HG03066 (cell line): Measurements from ENCODE around the gene METAP1D.
"Not testable (repeated sequence)": the region's sequence is repeated elsewhere in the genome, so short reads cannot be mapped to it uniquely, and the experiment has no call there.

Experiments used
- ATAC-seq: cut with Tn5 transposase; IDR thresholded peaks from one replicate; pipeline ENCODE4 v1.9.1; 2021; ENCODE audit warnings: low read depth; ENCODE audit not compliant: unreplicated experiment

The METAP1D gene

GRCh38 chr2:171999604-172000469 is at the start of gene METAP1D:
Gene METAP1D, plus strand, starts transcription at chr2:171999953. Its CDS starts 17 bp downstream, at chr2:171999970.
- ATAC-seq, result peak; percentile 96

- no peak for ATAC-seq
Measured at GRCh38 chr2:171952276-171952675, 47.5 kb upstream of the METAP1D start.

GRCh38 chr2:171952748-171953147 is 47.0 kb upstream of the METAP1D start:
- no peak for ATAC-seq

GRCh38 chr2:171956135-171956825 is 43.5 kb upstream of the METAP1D start:
- no peak for ATAC-seq

- ATAC-seq, result no peak
Measured at GRCh38 chr2:171957061-171957460, 42.7 kb upstream of the METAP1D start.

GRCh38 chr2:171958475-171958874 is 41.3 kb upstream of the METAP1D start:
- no peak for ATAC-seq

GRCh38 chr2:171959998-171960397 is 39.8 kb upstream of the METAP1D start:
- no peak for ATAC-seq

- no peak for ATAC-seq
Measured at GRCh38 chr2:171960570-171960969, 39.2 kb upstream of the METAP1D start.

- ATAC-seq, result no peak
Measured at GRCh38 chr2:171963198-171963597, 36.6 kb upstream of the METAP1D start.

- no peak for ATAC-seq
Measured at GRCh38 chr2:171964308-171964707, 35.4 kb upstream of the METAP1D start.

- no peak for ATAC-seq
Measured at GRCh38 chr2:171965238-171965637, 34.5 kb upstream of the METAP1D start.

- no peak for ATAC-seq
Measured at GRCh38 chr2:171965661-171966060, 34.1 kb upstream of the METAP1D start.

- no peak for ATAC-seq
Measured at GRCh38 chr2:171966235-171966634, 33.5 kb upstream of the METAP1D start.

- ATAC-seq, result no peak
Measured at GRCh38 chr2:171966688-171967087, 33.1 kb upstream of the METAP1D start.

- ATAC-seq, result no peak
Measured at GRCh38 chr2:171968509-171968908, 31.2 kb upstream of the METAP1D start.

- ATAC-seq, result no peak
Measured at GRCh38 chr2:171972329-171972982, 27.3 kb upstream of the METAP1D start.

GRCh38 chr2:171979103-171979502 is 20.6 kb upstream of the METAP1D start:
- no peak for ATAC-seq

- ATAC-seq, result not testable (repeated sequence)
Measured at GRCh38 chr2:171983924-171984323, 15.8 kb upstream of the METAP1D start.

- ATAC-seq, result no peak
Measured at GRCh38 chr2:171985076-171985475, 14.7 kb upstream of the METAP1D start.

GRCh38 chr2:171986778-171987177 is 13.0 kb upstream of the METAP1D start:
- no peak for ATAC-seq

GRCh38 chr2:171991027-171991426 is 8.7 kb upstream of the METAP1D start:
- no peak for ATAC-seq
